Endothelial cell of umbilical vein (primary cell): Measurements from ENCODE around the gene ADAM29. TPM values are rescaled to one million over a fixed set of nuclear protein-coding genes. Genes with fewer than 3 reads are reported as not detected.

ENCODE experiments used
- BruUV-seq: library from RNA; stranded (reverse); fragments of 400-500 nt; replicated peaks from 2 replicates; lab custom pipeline; 2021; lab: Mats Ljungman, UMichigan
- CTCF ChIA-PET: fragments of 300-600, 350-600 bp; sonication (Branson Sonifier 250); formaldehyde crosslinking; loops from one replicate; lab custom pipeline; 2021; ENCODE audit warnings: antibody characterized with exemption, inconsistent platforms; lab: Charles Lee
- POLR2A ChIA-PET: fragments of 300-600, 350-600 bp; sonication (Branson Sonifier 250); formaldehyde crosslinking; loops from one replicate; lab custom pipeline; 2021; ENCODE audit warnings: antibody characterized with exemption, inconsistent platforms; lab: Charles Lee
- DNase-seq: peaks from one replicate; pipeline ENCODE4 v3.0.0-alpha.2; 2011; ENCODE audit warnings: low read depth, low spot score
- FAIRE-seq: peaks from 2 replicates; lab custom pipeline; 2011; peaks lifted over from hg19 to GRCh38; lab: Jason Lieb, UNC
- H2AFZ ChIP-seq: 2 replicates; pipeline ENCODE4 v1.6.0; 2012; ENCODE audit warnings: low read depth, low read length, control low read depth, inconsistent platforms
- H3K27ac ChIP-seq: 2 replicates; pipeline ENCODE4 v1.5.1; 2011; ENCODE audit warnings: low read depth, mild to moderate bottlenecking, control low read depth, low read length, moderate library complexity; ENCODE audit not compliant: insufficient read depth
- H3K27me3 ChIP-seq, 2 experiments: 2 replicates each; pipeline versions ENCODE4 v1.6.0 to v1.6.1; 2011; ENCODE audit warnings: low read length in 2 of 2, mixed read lengths in 1 of 2; ENCODE audit not compliant: control insufficient read depth in 2 of 2, insufficient read depth in 2 of 2
- H3K36me3 ChIP-seq, 2 experiments: 2 replicates in 1 of 2; 3 replicates in 1 of 2; pipeline ENCODE4 v1.5.1; 2011; ENCODE audit warnings: low read length in 2 of 2, mild to moderate bottlenecking in 1 of 2, moderate library complexity in 1 of 2; ENCODE audit not compliant: control insufficient read depth in 2 of 2, insufficient read depth in 2 of 2; ENCODE audit errors: extremely low read depth in 1 of 2
- H3K4me1 ChIP-seq: 3 replicates; pipeline ENCODE4 v1.5.1; 2011; ENCODE audit warnings: mild to moderate bottlenecking, low read length; ENCODE audit not compliant: control insufficient read depth, insufficient read depth; ENCODE audit errors: extremely low read depth
- H3K4me2 ChIP-seq: 2 replicates; pipeline ENCODE4 v1.6.1; 2011; ENCODE audit warnings: low read length, control low read depth, mixed read lengths; ENCODE audit not compliant: insufficient read depth
- H3K4me3 ChIP-seq, 3 experiments: fragments of 200-600 bp in 1 of 3; sonication (generic), shearing (Covaris generic) in 1 of 3; replicated peaks in 1 of 3; 2 replicates each; pipeline ENCODE4 v1.5.1; 2011 to 2016; ENCODE audit warnings: control low read depth in 3 of 3, low read length in 3 of 3, mild to moderate bottlenecking in 2 of 3, inconsistent platforms in 1 of 3, low read depth in 1 of 3, moderate library complexity in 1 of 3; ENCODE audit not compliant: insufficient read depth in 1 of 3
- H3K79me2 ChIP-seq: 2 replicates; pipeline ENCODE4 v1.6.0; 2012; ENCODE audit warnings: low read length, inconsistent platforms; ENCODE audit not compliant: control insufficient read depth, insufficient read depth
- H3K9ac ChIP-seq: replicated peaks from 2 replicates; pipeline ENCODE3; 2011; ENCODE audit warnings: low read length, control low read depth; ENCODE audit not compliant: insufficient read depth; ENCODE audit errors: extremely low read depth
- H3K9me1 ChIP-seq: replicated peaks from 3 replicates; pipeline ENCODE4 v1.6.0; 2011; ENCODE audit warnings: mild to moderate bottlenecking, low read length; ENCODE audit not compliant: control insufficient read depth, insufficient read depth; ENCODE audit errors: extremely low read depth
- H3K9me3 ChIP-seq: replicated peaks from 2 replicates; pipeline ENCODE4 v1.5.1; 2012; ENCODE audit warnings: low read length, inconsistent platforms; ENCODE audit not compliant: control insufficient read depth, insufficient read depth
- H4K20me1 ChIP-seq: replicated peaks from 2 replicates; pipeline ENCODE3; 2011; ENCODE audit warnings: mild to moderate bottlenecking, low read length; ENCODE audit not compliant: control insufficient read depth, insufficient read depth; ENCODE audit errors: extremely low read depth
- EZH2 ChIP-seq: IDR thresholded peaks from 2 replicates; pipeline ENCODE4 v1.6.1; 2012; ENCODE audit warnings: borderline replicate concordance, low read depth, mild to moderate bottlenecking, moderate library complexity, low read length, inconsistent platforms; ENCODE audit not compliant: severe bottlenecking
- FOS ChIP-seq: IDR thresholded peaks from 2 replicates; pipeline ENCODE4 v1.6.1; 2011; ENCODE audit warnings: mild to moderate bottlenecking, low read length, moderate library complexity, borderline replicate concordance; ENCODE audit not compliant: insufficient read depth
- GATA2 ChIP-seq: IDR thresholded peaks from 2 replicates; pipeline ENCODE4 v1.7.0; 2011; ENCODE audit warnings: low read depth, mild to moderate bottlenecking, moderate library complexity, mixed read lengths, low read length; ENCODE audit not compliant: insufficient read length, insufficient read depth
- JUN ChIP-seq: IDR thresholded peaks from 2 replicates; pipeline ENCODE4 v1.6.1; 2011; ENCODE audit warnings: borderline replicate concordance, low read depth; ENCODE audit not compliant: insufficient read length, insufficient read depth
- MYC ChIP-seq: IDR thresholded peaks from one replicate; pipeline ENCODE4 v1.6.1; 2011; ENCODE audit warnings: mild to moderate bottlenecking, low read depth, low read length
- POLR2A ChIP-seq: IDR thresholded peaks from 2 replicates; pipeline ENCODE4 v1.6.1; 2012; ENCODE audit warnings: low read depth, mild to moderate bottlenecking, control low read depth, low read length
- POLR2AphosphoS5 ChIP-seq: IDR thresholded peaks from 2 replicates; pipeline ENCODE4 v1.6.1; 2012; ENCODE audit warnings: low read depth, mild to moderate bottlenecking, control low read depth, low read length, moderate library complexity; ENCODE audit not compliant: insufficient read depth
- dilution Hi-C: fragments of 300-500 bp; cut with MboI; formaldehyde crosslinking; loops from one replicate; pipeline ENCODE4 v1.15.0; 2019; ENCODE audit warnings: low sequenced_read_pairs; ENCODE audit not compliant: extremely low pct_ligation_motif_present
- intact Hi-C: fragments of 100-400 bp; cut with micrococcal nuclease; formaldehyde crosslinking; loops from one replicate; pipeline ENCODE4 v1.10.0; 2022
- polyA plus RNA-seq, 4 experiments: library from polyadenylated mRNA; depleted of rRNA in 3 of 4; stranded (reverse) in 3 of 4; unstranded in 1 of 4; fragments of >200 nt; gene quantifications; 2 replicates each; pipeline versions ENCODE4 v1.2.1 to v1.2.3, GENCODE V29; 2011 to 2012; ENCODE audit warnings: missing spikeins in 1 of 4
- total RNA-seq: library from RNA; stranded (reverse); gene quantifications from 2 replicates; pipeline ENCODE4 v1.2.3, GENCODE V29; 2021
- TF ChIP-seq, protein P1 (sequence below), 2 donors: IDR thresholded peaks; 1 replicate in 1 of 2; 2 replicates in 1 of 2; pipeline ENCODE4 v1.5.1; 2011; ENCODE audit warnings: low read length in 2 of 2, mild to moderate bottlenecking in 2 of 2, moderate library complexity in 2 of 2, control low read depth in 1 of 2, inconsistent platforms in 1 of 2, low read depth in 1 of 2; ENCODE audit not compliant: insufficient read depth in 1 of 2; ENCODE audit errors: extremely low read depth in 1 of 2
- TF ChIP-seq, protein P2 (sequence below): IDR thresholded peaks from 2 replicates; pipeline ENCODE4 v1.6.1; 2011; ENCODE audit not compliant: insufficient read depth, insufficient read length

ADAM29 gene
- total and polyA plus RNA-seq, 2 donors (not counting 3 experiments of a cell fraction or from before 2014, with no cell fraction given) = not detected

- FAIRE-seq = no peak
- Histone ChIP-seq H3K27me3 (no peaks in the 10 kb centered on the region), H2AFZ (no peak overlapping the region), H3K9me1 (no peaks in the 10 kb centered on the region), H3K36me3 (no peaks in the 10 kb centered on the region), H3K4me3 (no peak overlapping the region), H3K4me1 (no peaks in the 10 kb centered on the region), H3K27ac (no peak overlapping the region), H3K79me2 (no peaks in the 10 kb centered on the region), H3K9me3 (no peaks in the 10 kb centered on the region), H4K20me1 (no peaks in the 10 kb centered on the region), H3K4me2 (no peak overlapping the region), H3K9ac (no peak overlapping the region)
- no TSS peak for BruUV-seq
- no peak for TF ChIP-seq MYC
- TF ChIP-seq POLR2AphosphoS5 = no peak
- intact Hi-C loops (no loop called here), dilution Hi-C loops (no loop called here)
- ChIA-PET CTCF (no interaction called here), POLR2A (no interaction called here)
- DNase-seq = no peak
Observed at GRCh38 chr4:174926958-174927357, 8.8 kb downstream of the ADAM29 start.

- H3K4me3 ChIP-seq = no peak overlapping the region
- no peak for DNase-seq
- H2AFZ ChIP-seq = no peak overlapping the region
- no peaks in the 10 kb centered on the region for H3K27me3 ChIP-seq
- no peaks in the 10 kb centered on the region for H3K4me1 ChIP-seq
- H3K27ac ChIP-seq = no peak overlapping the region
- no peaks in the 10 kb centered on the region for H3K79me2 ChIP-seq
- no peak overlapping the region for H3K4me2 ChIP-seq
- POLR2A ChIA-PET = no interaction called here
- dilution Hi-C loops = no loop called here
- intact Hi-C loops = no loop called here
- TF ChIP-seq FOS = no peak
- TF ChIP-seq, protein P1, sequence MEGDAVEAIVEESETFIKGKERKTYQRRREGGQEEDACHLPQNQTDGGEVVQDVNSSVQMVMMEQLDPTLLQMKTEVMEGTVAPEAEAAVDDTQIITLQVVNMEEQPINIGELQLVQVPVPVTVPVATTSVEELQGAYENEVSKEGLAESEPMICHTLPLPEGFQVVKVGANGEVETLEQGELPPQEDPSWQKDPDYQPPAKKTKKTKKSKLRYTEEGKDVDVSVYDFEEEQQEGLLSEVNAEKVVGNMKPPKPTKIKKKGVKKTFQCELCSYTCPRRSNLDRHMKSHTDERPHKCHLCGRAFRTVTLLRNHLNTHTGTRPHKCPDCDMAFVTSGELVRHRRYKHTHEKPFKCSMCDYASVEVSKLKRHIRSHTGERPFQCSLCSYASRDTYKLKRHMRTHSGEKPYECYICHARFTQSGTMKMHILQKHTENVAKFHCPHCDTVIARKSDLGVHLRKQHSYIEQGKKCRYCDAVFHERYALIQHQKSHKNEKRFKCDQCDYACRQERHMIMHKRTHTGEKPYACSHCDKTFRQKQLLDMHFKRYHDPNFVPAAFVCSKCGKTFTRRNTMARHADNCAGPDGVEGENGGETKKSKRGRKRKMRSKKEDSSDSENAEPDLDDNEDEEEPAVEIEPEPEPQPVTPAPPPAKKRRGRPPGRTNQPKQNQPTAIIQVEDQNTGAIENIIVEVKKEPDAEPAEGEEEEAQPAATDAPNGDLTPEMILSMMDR (IDR thresholded peaks at IDR 0.05; ENCODE audit: extremely low read depth in 1 of 2, insufficient read depth in 1 of 2, low read depth in 1 of 2, low read length in 2 of 2) = no peak
- no peak for TF ChIP-seq POLR2A
- TF ChIP-seq, protein P2, sequence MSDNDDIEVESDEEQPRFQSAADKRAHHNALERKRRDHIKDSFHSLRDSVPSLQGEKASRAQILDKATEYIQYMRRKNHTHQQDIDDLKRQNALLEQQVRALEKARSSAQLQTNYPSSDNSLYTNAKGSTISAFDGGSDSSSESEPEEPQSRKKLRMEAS = no peak
- no peak for TF ChIP-seq EZH2
- TF ChIP-seq POLR2AphosphoS5 = no peak
- no peak for TF ChIP-seq MYC
- TF ChIP-seq JUN = no peak
- TF ChIP-seq GATA2 = no peak
- H3K36me3 ChIP-seq = no peaks in the 10 kb centered on the region
- no peaks in the 10 kb centered on the region for H3K9me3 ChIP-seq
- CTCF ChIA-PET = no interaction called here
- H3K9ac ChIP-seq = no peak overlapping the region
- FAIRE-seq = no peak
- no peaks in the 10 kb centered on the region for H4K20me1 ChIP-seq
- no TSS peak for BruUV-seq
- H3K9me1 ChIP-seq = no peaks in the 10 kb centered on the region
Observed at GRCh38 chr4:174928174-174928573, 10.0 kb downstream of the ADAM29 start.
